Transverse colon (tissue), 4 donors: ENCODE results near the gene CDC45. TPM values are rescaled to one million over a fixed set of nuclear protein-coding genes. Genes with fewer than 3 reads are reported as not detected.

Experiments used
- DNase-seq: peaks from one replicate; pipeline ENCODE4 v3.0.0-alpha.2; 2019
- H3K27ac ChIP-seq, 4 donors: fragments of 200-600 bp; sonication (generic); 2 replicates each; pipeline ENCODE4 v1.5.1; 2016 to 2018; ENCODE audit warnings: inconsistent platforms in 4 of 4
- H3K27me3 ChIP-seq: fragments of 200-600 bp; sonication (generic); 2 replicates; pipeline ENCODE4 v1.5.1; 2017; ENCODE audit warnings: inconsistent platforms
- H3K36me3 ChIP-seq, 4 donors: fragments of 200-600 bp; sonication (generic); 2 replicates each; pipeline ENCODE4 v1.5.1; 2017 to 2019; ENCODE audit warnings: inconsistent platforms in 4 of 4
- H3K4me1 ChIP-seq, 4 donors: fragments of 200-600 bp; sonication (generic); 2 replicates each; pipeline ENCODE4 v1.5.1; 2017 to 2020; ENCODE audit warnings: inconsistent platforms in 4 of 4
- H3K4me3 ChIP-seq, 4 donors: fragments of 200-600 bp; sonication (generic); 1 replicate in 1 of 4; 2 replicates in 3 of 4; pipeline versions ENCODE4 v1.5.1 to v1.6.1; 2017 to 2019; ENCODE audit warnings: inconsistent platforms in 4 of 4
- H3K9me3 ChIP-seq, 2 donors: fragments of 200-600 bp; sonication (generic); 2 replicates each; pipeline ENCODE4 v1.5.1; 2017 to 2019; ENCODE audit warnings: inconsistent platforms in 2 of 2
- EP300 ChIP-seq: sonication (generic); formaldehyde crosslinking; IDR thresholded peaks from one replicate; pipeline ENCODE4 v1.6.1; 2017; ENCODE audit warnings: antibody characterized with exemption, low read depth
- POLR2A ChIP-seq: fragments of 450-650 bp; IDR thresholded peaks from one replicate; pipeline ENCODE4 v1.6.1; 2016; ENCODE audit warnings: antibody characterized with exemption, mild to moderate bottlenecking, moderate library complexity
- POLR2AphosphoS5 ChIP-seq, 3 donors: sonication (generic); formaldehyde crosslinking; IDR thresholded peaks; one replicate each; pipeline ENCODE4 v1.6.1; 2016; ENCODE audit warnings: antibody characterized with exemption in 3 of 3
- WGBS, 2 donors: methylation state at CpG; one replicate each; pipeline ENCODE4 v1.1.5; 2018; ENCODE audit warnings: low coverage in 1 of 2; 5-methylcytosine and 5-hydroxymethylcytosine counted together
- in situ Hi-C, 4 donors: fragments of 200-750 bp; cut with MboI; loops; one replicate each; pipeline versions ENCODE4 v1.15.0 to v1.15.1; 2017; ENCODE audit warnings: low sequenced_read_pairs in 3 of 4, low pct_ligation_motif_present in 1 of 4, low pct_unique_long_range_greater_than_20kb in 1 of 4
- intact Hi-C: fragments of 100-400 bp; cut with DNase I; formaldehyde crosslinking; loops from one replicate; pipeline ENCODE4 v1.15.1; 2023; ENCODE audit warnings: low total_unique reads
- total RNA-seq, 4 donors: library from RNA; depleted of rRNA; stranded (reverse); fragments of >200 nt; gene quantifications; one replicate each; pipeline ENCODE4 v1.1.0, GENCODE V29; 2016
- TF ChIP-seq, protein P1 (sequence below), 5 experiments: fragments of 200-600 bp in 3 of 5; fragments of 450-650 bp in 2 of 5; sonication (generic) in 3 of 5; IDR thresholded peaks; 1 replicate in 2 of 5; 2 replicates in 3 of 5; pipeline ENCODE4 v1.5.1; 2016 to 2017; ENCODE audit warnings: antibody characterized with exemption in 5 of 5, inconsistent platforms in 3 of 5, mild to moderate bottlenecking in 2 of 5, moderate library complexity in 1 of 5

Gene CDC45
- total RNA-seq, 4 donors from 2014 or later: 1.1 to 2.0 (median 1.2) TPM; not detected in 1

DNA sequence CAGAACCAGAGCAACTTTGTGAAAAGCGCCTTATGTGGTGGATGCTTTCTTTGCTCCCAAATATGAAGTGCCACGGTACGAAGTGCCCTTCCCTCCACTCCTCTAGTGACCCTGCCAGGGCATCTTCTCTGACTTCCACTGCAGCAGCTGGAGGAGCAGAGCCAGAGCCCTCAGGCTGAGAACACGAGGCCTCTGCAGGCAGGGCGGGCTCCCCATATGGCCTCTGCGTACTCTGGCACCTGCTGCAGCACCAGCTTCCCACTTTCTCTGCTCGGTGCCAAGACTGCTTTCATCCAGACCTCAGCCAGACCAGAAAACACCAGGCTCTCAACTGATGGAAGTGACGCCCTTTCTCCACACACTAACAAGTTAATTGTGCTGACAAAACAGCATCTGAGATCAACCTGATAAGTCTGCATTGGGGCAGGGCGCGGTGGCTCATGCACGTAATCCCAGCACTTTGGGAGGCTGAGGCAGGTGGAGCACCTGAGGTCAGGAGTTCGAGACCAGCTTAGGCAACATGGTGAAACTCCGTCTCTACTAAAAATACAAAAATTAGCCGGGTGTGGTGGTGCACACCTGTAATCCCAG, 13.5 kb upstream of the CDC45 start:
- intact Hi-C loops: no loop called here
- no peak overlapping the region for H3K4me3 ChIP-seq
- no peak overlapping the region for H3K27ac ChIP-seq
- no peaks in the 10 kb centered on the region for H3K27me3 ChIP-seq
- no peak for DNase-seq
- no peaks in the 10 kb centered on the region for H3K9me3 ChIP-seq
- 97% methylated on average over 14 of the region's 14 CpGs; no CpG with 5 or more reads in 1 of the 2 donors for WGBS, 2 donors
- H3K36me3 ChIP-seq: peaks cover 0 to 82% (median 31%) of the 10 kb centered on the region in 4 donors
- in situ Hi-C loops: loop anchor here in 1 of 4 donors (10.0 kb wide), 1 partner anchor 61 kb away; no protein-coding TSS in a partner anchor
- TF ChIP-seq EP300 (no peak), POLR2A (no peak), POLR2AphosphoS5 (IDR thresholded peaks at IDR 0.05) (no peak)
- TF ChIP-seq, protein P1, sequence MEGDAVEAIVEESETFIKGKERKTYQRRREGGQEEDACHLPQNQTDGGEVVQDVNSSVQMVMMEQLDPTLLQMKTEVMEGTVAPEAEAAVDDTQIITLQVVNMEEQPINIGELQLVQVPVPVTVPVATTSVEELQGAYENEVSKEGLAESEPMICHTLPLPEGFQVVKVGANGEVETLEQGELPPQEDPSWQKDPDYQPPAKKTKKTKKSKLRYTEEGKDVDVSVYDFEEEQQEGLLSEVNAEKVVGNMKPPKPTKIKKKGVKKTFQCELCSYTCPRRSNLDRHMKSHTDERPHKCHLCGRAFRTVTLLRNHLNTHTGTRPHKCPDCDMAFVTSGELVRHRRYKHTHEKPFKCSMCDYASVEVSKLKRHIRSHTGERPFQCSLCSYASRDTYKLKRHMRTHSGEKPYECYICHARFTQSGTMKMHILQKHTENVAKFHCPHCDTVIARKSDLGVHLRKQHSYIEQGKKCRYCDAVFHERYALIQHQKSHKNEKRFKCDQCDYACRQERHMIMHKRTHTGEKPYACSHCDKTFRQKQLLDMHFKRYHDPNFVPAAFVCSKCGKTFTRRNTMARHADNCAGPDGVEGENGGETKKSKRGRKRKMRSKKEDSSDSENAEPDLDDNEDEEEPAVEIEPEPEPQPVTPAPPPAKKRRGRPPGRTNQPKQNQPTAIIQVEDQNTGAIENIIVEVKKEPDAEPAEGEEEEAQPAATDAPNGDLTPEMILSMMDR (IDR thresholded peaks at IDR 0.05): no peak
- no peaks in the 10 kb centered on the region for H3K4me1 ChIP-seq

DNA sequence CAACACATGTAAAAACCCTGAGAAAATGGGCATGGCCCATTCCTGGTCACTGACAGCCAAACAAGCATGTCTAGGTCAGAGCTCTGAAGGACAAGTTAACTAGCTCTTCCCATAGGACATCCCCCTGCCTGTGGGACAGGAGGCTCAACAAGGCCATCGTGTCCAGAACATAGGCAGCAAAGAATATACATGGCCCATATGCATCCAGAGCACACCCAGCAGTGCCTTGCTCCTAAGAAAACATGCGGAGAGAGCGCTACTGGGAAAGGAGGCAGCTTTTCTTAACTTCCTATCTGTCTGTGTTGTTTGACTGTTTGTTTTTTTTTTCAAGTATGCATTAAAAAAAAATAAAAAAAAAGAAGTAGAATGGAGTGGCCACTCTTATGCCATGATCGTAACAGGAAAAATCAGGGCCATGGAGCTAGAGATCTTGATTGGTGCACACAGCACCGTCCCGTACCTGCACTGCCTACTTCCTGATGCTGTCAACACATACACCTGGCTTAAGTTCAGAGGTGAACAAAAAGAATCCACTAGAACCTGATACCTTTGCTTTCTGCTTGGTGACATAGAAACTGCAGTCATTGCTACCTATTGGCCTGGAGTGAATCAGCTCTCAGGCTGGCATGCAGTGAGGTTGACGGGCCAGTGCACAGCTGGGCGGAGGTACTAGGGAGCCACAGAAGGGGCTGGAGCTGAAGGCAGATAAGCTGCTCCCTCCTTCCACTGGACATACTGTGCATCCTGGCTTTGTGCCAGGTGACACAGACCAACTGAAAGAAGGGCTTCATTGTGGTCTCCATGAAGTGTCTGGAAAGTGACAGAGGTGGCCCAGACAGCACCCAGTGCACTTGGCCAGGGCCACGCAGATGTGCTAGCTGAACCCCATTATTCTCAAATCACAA, 12.6 kb upstream of the CDC45 start:
- Histone ChIP-seq H3K4me1 (no peaks in the 10 kb centered on the region), H3K9me3 (no peaks in the 10 kb centered on the region), H3K4me3 (no peak overlapping the region), H3K36me3 (peaks cover 0 to 82% (median 34%) of the 10 kb centered on the region in 4 donors), H3K27me3 (no peaks in the 10 kb centered on the region), H3K27ac (no peak overlapping the region)
- intact Hi-C loops: no loop called here
- no peak for DNase-seq
- no peak for TF ChIP-seq POLR2AphosphoS5 (IDR thresholded peaks at IDR 0.05)
- TF ChIP-seq, protein P1 (IDR thresholded peaks at IDR 0.05): no peak
- TF ChIP-seq EP300: no peak
- no peak for TF ChIP-seq POLR2A
- in situ Hi-C loops: loop anchor here in 1 of 4 donors (10.0 kb wide), 1 partner anchor 62 kb away; no protein-coding TSS in a partner anchor
- WGBS, 2 donors: 91 to 100% methylated on average over 7 to 9 of the region's 9 CpGs

DNA sequence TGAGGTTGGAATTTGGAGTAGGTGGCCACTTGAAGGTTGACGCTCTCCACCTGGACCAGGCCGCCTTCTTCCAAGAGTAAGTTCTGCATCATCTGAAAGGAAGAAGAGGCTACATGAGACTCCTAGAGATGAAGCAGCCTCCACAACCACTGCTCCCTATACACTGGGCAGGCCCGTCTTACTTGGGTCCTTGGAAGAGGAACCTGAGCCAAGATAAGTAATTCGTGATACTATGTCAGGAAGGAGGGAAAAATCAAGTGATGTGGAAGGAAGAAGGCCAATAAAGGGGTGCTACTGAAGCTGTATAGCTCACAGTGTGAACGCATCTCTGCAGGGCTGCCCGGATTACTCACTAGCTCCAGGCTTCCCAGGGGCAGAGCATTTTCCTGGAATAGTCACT, 11.8 kb upstream of the CDC45 start:
- 80 to 92% methylated on average over 1 to 6 of the region's 6 CpGs for WGBS, 2 donors
- Histone ChIP-seq H3K27ac (no peak overlapping the region), H3K9me3 (no peaks in the 10 kb centered on the region), H3K4me3 (no peak overlapping the region), H3K4me1 (no peaks in the 10 kb centered on the region), H3K27me3 (no peaks in the 10 kb centered on the region), H3K36me3 (peaks cover 0 to 77% (median 34%) of the 10 kb centered on the region in 4 donors)
- intact Hi-C loops: no loop called here
- DNase-seq: no peak
- TF ChIP-seq POLR2AphosphoS5 (IDR thresholded peaks at IDR 0.05) (no peak), EP300 (no peak), POLR2A (no peak)
- TF ChIP-seq, protein P1 (IDR thresholded peaks at IDR 0.05): no peak
- in situ Hi-C loops: loop anchor here in 1 of 4 donors (10.0 kb wide), 1 partner anchor 63 kb away; no protein-coding TSS in a partner anchor

DNA sequence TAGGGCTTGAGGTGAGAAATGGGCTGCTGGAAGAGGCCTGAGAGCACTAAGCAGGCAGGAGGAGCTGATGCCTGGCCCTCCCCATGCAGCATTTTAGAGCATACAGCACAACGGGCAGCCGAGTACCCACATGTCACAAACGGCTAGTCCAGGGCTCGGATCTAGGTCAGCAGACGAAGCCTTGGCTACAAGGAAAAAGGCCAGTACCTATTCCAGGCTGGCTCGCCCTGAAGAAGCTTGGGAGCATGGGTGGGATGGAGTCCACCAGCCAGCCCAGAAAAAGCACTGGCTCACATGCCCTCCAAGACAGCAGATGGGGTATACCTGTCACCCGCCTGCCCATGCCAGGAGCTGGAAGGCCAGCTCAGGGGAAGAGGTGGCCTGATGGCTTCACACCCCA, 10.3 kb upstream of the CDC45 start:
- in situ Hi-C loops (loop anchor here in 1 of 4 donors (10.0 kb wide), 1 partner anchor 65 kb away; no protein-coding TSS in a partner anchor), intact Hi-C loops (no loop called here)
- Histone ChIP-seq H3K4me1 (no peaks in the 10 kb centered on the region), H3K9me3 (no peaks in the 10 kb centered on the region), H3K36me3 (peaks cover 0 to 67% (median 32%) of the 10 kb centered on the region in 4 donors), H3K4me3 (no peak overlapping the region), H3K27ac (no peak overlapping the region), H3K27me3 (no peaks in the 10 kb centered on the region)
- 94% methylated on average over 7 of the region's 7 CpGs; no CpG with 5 or more reads in 1 of the 2 donors for WGBS, 2 donors
- DNase-seq: no peak
- TF ChIP-seq, protein P1 (IDR thresholded peaks at IDR 0.05): no peak
- TF ChIP-seq POLR2A (no peak), POLR2AphosphoS5 (IDR thresholded peaks at IDR 0.05) (no peak), EP300 (no peak)
